Endothelial cell of umbilical vein (primary cell): Measurements from ENCODE around the gene CDIP1. TPM values are rescaled to one million over a fixed set of nuclear protein-coding genes. Genes with fewer than 3 reads are reported as not detected.

Source experiments
- BruUV-seq: library from RNA; stranded (reverse); fragments of 400-500 nt; replicated peaks from 2 replicates; lab custom pipeline; 2021; lab: Mats Ljungman, UMichigan
- CTCF ChIA-PET: fragments of 300-600, 350-600 bp; sonication (Branson Sonifier 250); formaldehyde crosslinking; loops from one replicate; lab custom pipeline; 2021; ENCODE audit warnings: antibody characterized with exemption, inconsistent platforms; lab: Charles Lee
- POLR2A ChIA-PET: fragments of 300-600, 350-600 bp; sonication (Branson Sonifier 250); formaldehyde crosslinking; loops from one replicate; lab custom pipeline; 2021; ENCODE audit warnings: antibody characterized with exemption, inconsistent platforms; lab: Charles Lee
- DNase-seq: peaks from one replicate; pipeline ENCODE4 v3.0.0-alpha.2; 2011; ENCODE audit warnings: low read depth, low spot score
- FAIRE-seq: peaks from 2 replicates; lab custom pipeline; 2011; peaks lifted over from hg19 to GRCh38; lab: Jason Lieb, UNC
- H2AFZ ChIP-seq: 2 replicates; pipeline ENCODE4 v1.6.0; 2012; ENCODE audit warnings: low read depth, low read length, control low read depth, inconsistent platforms
- H3K27ac ChIP-seq: 2 replicates; pipeline ENCODE4 v1.5.1; 2011; ENCODE audit warnings: low read depth, mild to moderate bottlenecking, control low read depth, low read length, moderate library complexity; ENCODE audit not compliant: insufficient read depth
- H3K27me3 ChIP-seq, 2 experiments: 2 replicates each; pipeline versions ENCODE4 v1.6.0 to v1.6.1; 2011; ENCODE audit warnings: low read length in 2 of 2, mixed read lengths in 1 of 2; ENCODE audit not compliant: control insufficient read depth in 2 of 2, insufficient read depth in 2 of 2
- H3K36me3 ChIP-seq, 2 experiments: 2 replicates in 1 of 2; 3 replicates in 1 of 2; pipeline ENCODE4 v1.5.1; 2011; ENCODE audit warnings: low read length in 2 of 2, mild to moderate bottlenecking in 1 of 2, moderate library complexity in 1 of 2; ENCODE audit not compliant: control insufficient read depth in 2 of 2, insufficient read depth in 2 of 2; ENCODE audit errors: extremely low read depth in 1 of 2
- H3K4me1 ChIP-seq: 3 replicates; pipeline ENCODE4 v1.5.1; 2011; ENCODE audit warnings: mild to moderate bottlenecking, low read length; ENCODE audit not compliant: control insufficient read depth, insufficient read depth; ENCODE audit errors: extremely low read depth
- H3K4me2 ChIP-seq: 2 replicates; pipeline ENCODE4 v1.6.1; 2011; ENCODE audit warnings: low read length, control low read depth, mixed read lengths; ENCODE audit not compliant: insufficient read depth
- H3K4me3 ChIP-seq, 3 experiments: fragments of 200-600 bp in 1 of 3; sonication (generic), shearing (Covaris generic) in 1 of 3; replicated peaks in 1 of 3; 2 replicates each; pipeline ENCODE4 v1.5.1; 2011 to 2016; ENCODE audit warnings: control low read depth in 3 of 3, low read length in 3 of 3, mild to moderate bottlenecking in 2 of 3, inconsistent platforms in 1 of 3, low read depth in 1 of 3, moderate library complexity in 1 of 3; ENCODE audit not compliant: insufficient read depth in 1 of 3
- H3K79me2 ChIP-seq: 2 replicates; pipeline ENCODE4 v1.6.0; 2012; ENCODE audit warnings: low read length, inconsistent platforms; ENCODE audit not compliant: control insufficient read depth, insufficient read depth
- H3K9ac ChIP-seq: replicated peaks from 2 replicates; pipeline ENCODE3; 2011; ENCODE audit warnings: low read length, control low read depth; ENCODE audit not compliant: insufficient read depth; ENCODE audit errors: extremely low read depth
- H3K9me1 ChIP-seq: replicated peaks from 3 replicates; pipeline ENCODE4 v1.6.0; 2011; ENCODE audit warnings: mild to moderate bottlenecking, low read length; ENCODE audit not compliant: control insufficient read depth, insufficient read depth; ENCODE audit errors: extremely low read depth
- H3K9me3 ChIP-seq: replicated peaks from 2 replicates; pipeline ENCODE4 v1.5.1; 2012; ENCODE audit warnings: low read length, inconsistent platforms; ENCODE audit not compliant: control insufficient read depth, insufficient read depth
- H4K20me1 ChIP-seq: replicated peaks from 2 replicates; pipeline ENCODE3; 2011; ENCODE audit warnings: mild to moderate bottlenecking, low read length; ENCODE audit not compliant: control insufficient read depth, insufficient read depth; ENCODE audit errors: extremely low read depth
- EZH2 ChIP-seq: IDR thresholded peaks from 2 replicates; pipeline ENCODE4 v1.6.1; 2012; ENCODE audit warnings: borderline replicate concordance, low read depth, mild to moderate bottlenecking, moderate library complexity, low read length, inconsistent platforms; ENCODE audit not compliant: severe bottlenecking
- FOS ChIP-seq: IDR thresholded peaks from 2 replicates; pipeline ENCODE4 v1.6.1; 2011; ENCODE audit warnings: mild to moderate bottlenecking, low read length, moderate library complexity, borderline replicate concordance; ENCODE audit not compliant: insufficient read depth
- GATA2 ChIP-seq: IDR thresholded peaks from 2 replicates; pipeline ENCODE4 v1.7.0; 2011; ENCODE audit warnings: low read depth, mild to moderate bottlenecking, moderate library complexity, mixed read lengths, low read length; ENCODE audit not compliant: insufficient read length, insufficient read depth
- JUN ChIP-seq: IDR thresholded peaks from 2 replicates; pipeline ENCODE4 v1.6.1; 2011; ENCODE audit warnings: borderline replicate concordance, low read depth; ENCODE audit not compliant: insufficient read length, insufficient read depth
- MYC ChIP-seq: IDR thresholded peaks from one replicate; pipeline ENCODE4 v1.6.1; 2011; ENCODE audit warnings: mild to moderate bottlenecking, low read depth, low read length
- POLR2A ChIP-seq: IDR thresholded peaks from 2 replicates; pipeline ENCODE4 v1.6.1; 2012; ENCODE audit warnings: low read depth, mild to moderate bottlenecking, control low read depth, low read length
- POLR2AphosphoS5 ChIP-seq: IDR thresholded peaks from 2 replicates; pipeline ENCODE4 v1.6.1; 2012; ENCODE audit warnings: low read depth, mild to moderate bottlenecking, control low read depth, low read length, moderate library complexity; ENCODE audit not compliant: insufficient read depth
- dilution Hi-C: fragments of 300-500 bp; cut with MboI; formaldehyde crosslinking; loops from one replicate; pipeline ENCODE4 v1.15.0; 2019; ENCODE audit warnings: low sequenced_read_pairs; ENCODE audit not compliant: extremely low pct_ligation_motif_present
- intact Hi-C: fragments of 100-400 bp; cut with micrococcal nuclease; formaldehyde crosslinking; loops from one replicate; pipeline ENCODE4 v1.10.0; 2022
- polyA plus RNA-seq, 4 experiments: library from polyadenylated mRNA; depleted of rRNA in 3 of 4; stranded (reverse) in 3 of 4; unstranded in 1 of 4; fragments of >200 nt; gene quantifications; 2 replicates each; pipeline versions ENCODE4 v1.2.1 to v1.2.3, GENCODE V29; 2011 to 2012; ENCODE audit warnings: missing spikeins in 1 of 4
- total RNA-seq: library from RNA; stranded (reverse); gene quantifications from 2 replicates; pipeline ENCODE4 v1.2.3, GENCODE V29; 2021
- TF ChIP-seq, protein P1 (sequence below): IDR thresholded peaks from 2 replicates; pipeline ENCODE4 v1.6.1; 2011; ENCODE audit not compliant: insufficient read depth, insufficient read length
- TF ChIP-seq, protein P2 (sequence below), 2 donors: IDR thresholded peaks; 1 replicate in 1 of 2; 2 replicates in 1 of 2; pipeline ENCODE4 v1.5.1; 2011; ENCODE audit warnings: low read length in 2 of 2, mild to moderate bottlenecking in 2 of 2, moderate library complexity in 2 of 2, control low read depth in 1 of 2, inconsistent platforms in 1 of 2, low read depth in 1 of 2; ENCODE audit not compliant: insufficient read depth in 1 of 2; ENCODE audit errors: extremely low read depth in 1 of 2

Gene CDIP1
- total and polyA plus RNA-seq, 2 donors (not counting 3 experiments of a cell fraction or from before 2014, with no cell fraction given), result 33.9 to 37.4 TPM

DNA sequence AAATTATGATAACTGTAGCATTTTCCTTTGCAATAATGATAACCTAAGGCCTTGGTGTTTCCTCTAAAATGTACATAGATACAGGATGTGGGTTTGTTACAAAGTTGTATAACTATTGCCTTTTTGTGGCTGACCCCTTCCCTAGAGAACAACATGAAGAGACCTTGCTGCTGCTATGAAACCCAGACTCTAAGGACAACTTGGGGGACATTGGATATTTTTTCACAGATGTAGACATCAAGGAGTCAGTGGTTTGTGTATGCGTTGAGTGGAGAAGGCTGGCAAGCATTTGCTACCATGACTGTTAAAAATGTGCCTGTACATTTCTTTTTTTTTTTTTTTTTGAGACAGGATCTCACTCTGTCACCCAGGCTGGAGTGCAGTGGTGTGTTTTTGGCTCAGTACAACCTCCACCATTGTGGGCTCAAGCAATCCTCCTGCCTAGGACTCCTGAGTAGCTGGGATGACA lies 50.0 kb downstream of the CDIP1 start:
- Histone ChIP-seq H3K4me3 (no peak overlapping the region), H3K9me3 (no peaks in the 10 kb centered on the region), H3K4me2 (peak overlapping the region; percentile 12), H3K36me3 (peaks cover 3 to 7% of the 10 kb centered on the region in 2 experiments), H3K79me2 (peaks cover 26% of the 10 kb centered on the region), H2AFZ (no peak overlapping the region), H3K4me1 (peaks cover 15% of the 10 kb centered on the region), H3K9ac (no peak overlapping the region), H3K9me1 (no peaks in the 10 kb centered on the region), H3K27ac (peak overlapping the region; percentile 21), H4K20me1 (no peaks in the 10 kb centered on the region), H3K27me3 (no peaks in the 10 kb centered on the region)
- CTCF ChIA-PET, result interaction anchor here (1.0 to 2.7 kb wide), 5 partner anchors 11 to 60 kb away, joined by 3 to 31 read pairs (median 8); partner anchors contain the start of gene HMOX2
- dilution Hi-C loops (no loop called here), intact Hi-C loops (no loop called here)
- TF ChIP-seq, protein P1, sequence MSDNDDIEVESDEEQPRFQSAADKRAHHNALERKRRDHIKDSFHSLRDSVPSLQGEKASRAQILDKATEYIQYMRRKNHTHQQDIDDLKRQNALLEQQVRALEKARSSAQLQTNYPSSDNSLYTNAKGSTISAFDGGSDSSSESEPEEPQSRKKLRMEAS, result no peak
- no peak for TF ChIP-seq GATA2
- no peak for TF ChIP-seq JUN
- no peak for TF ChIP-seq FOS
- TF ChIP-seq POLR2AphosphoS5, result no peak
- TF ChIP-seq, protein P2, sequence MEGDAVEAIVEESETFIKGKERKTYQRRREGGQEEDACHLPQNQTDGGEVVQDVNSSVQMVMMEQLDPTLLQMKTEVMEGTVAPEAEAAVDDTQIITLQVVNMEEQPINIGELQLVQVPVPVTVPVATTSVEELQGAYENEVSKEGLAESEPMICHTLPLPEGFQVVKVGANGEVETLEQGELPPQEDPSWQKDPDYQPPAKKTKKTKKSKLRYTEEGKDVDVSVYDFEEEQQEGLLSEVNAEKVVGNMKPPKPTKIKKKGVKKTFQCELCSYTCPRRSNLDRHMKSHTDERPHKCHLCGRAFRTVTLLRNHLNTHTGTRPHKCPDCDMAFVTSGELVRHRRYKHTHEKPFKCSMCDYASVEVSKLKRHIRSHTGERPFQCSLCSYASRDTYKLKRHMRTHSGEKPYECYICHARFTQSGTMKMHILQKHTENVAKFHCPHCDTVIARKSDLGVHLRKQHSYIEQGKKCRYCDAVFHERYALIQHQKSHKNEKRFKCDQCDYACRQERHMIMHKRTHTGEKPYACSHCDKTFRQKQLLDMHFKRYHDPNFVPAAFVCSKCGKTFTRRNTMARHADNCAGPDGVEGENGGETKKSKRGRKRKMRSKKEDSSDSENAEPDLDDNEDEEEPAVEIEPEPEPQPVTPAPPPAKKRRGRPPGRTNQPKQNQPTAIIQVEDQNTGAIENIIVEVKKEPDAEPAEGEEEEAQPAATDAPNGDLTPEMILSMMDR (IDR thresholded peaks at IDR 0.05; ENCODE audit: extremely low read depth in 1 of 2, insufficient read depth in 1 of 2, low read depth in 1 of 2, low read length in 2 of 2), result no peak
- no peak for TF ChIP-seq POLR2A
- TF ChIP-seq EZH2, result no peak
- TF ChIP-seq MYC, result no peak
- POLR2A ChIA-PET, result interaction anchor here (1.0 kb wide), 1 partner anchor 12 kb away, joined by 8 read pairs; no protein-coding TSS in a partner anchor
- peak; percentile 15 for DNase-seq
- BruUV-seq, result no TSS peak
- no peak for FAIRE-seq
